ENCODE data around the gene ALDH18A1.

The ALDH18A1 gene

DNA sequence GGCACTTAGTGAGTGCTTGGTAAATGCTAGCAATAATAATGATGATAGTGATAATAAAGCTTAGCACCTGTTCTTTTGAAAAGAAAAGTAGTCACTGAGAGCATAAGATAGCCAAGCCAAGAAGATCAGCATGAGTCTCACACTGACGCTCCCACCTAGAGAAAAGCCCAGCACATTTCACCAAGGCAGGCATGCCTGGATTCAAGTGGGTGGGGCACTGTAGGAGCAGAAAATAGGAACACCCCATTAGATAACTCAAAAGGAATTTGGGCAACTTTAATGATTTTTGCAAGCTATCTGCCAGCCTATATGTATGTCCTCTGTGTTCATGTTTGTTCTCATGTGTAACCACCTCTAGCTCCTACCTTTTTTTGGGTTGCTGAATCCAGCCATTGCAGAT is 77.2 kb downstream of the ALDH18A1 start:
- DNase-seq (ENCODE audit: low read depth): no peak

DNA sequence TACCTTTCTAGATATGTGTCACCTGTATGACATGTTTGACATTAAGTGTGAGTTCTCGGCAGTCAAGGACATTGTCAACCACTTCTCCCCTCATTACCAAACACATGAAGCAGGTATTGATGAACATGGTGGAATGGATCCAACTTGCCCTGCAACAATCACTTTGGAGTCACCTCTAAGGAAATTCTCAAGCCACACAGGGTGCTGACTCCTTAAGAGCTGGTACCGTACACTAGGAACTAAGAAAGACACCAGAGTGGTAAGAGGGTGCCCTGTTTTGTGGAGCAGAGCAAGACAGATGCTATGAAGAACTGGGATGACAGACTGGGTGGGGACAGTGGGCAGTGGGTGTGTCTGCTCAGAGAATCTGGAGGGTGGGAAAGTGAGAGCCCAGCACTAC is 77.9 kb downstream of the ALDH18A1 start:
- no peak for DNase-seq (ENCODE audit: low read depth)

GRCh38 chr10:95574649-95575365 is 81.7 kb downstream of the ALDH18A1 start:
- DNase-seq (ENCODE audit: low read depth): no peak

GRCh38 chr10:95573964-95574604 is 82.4 kb downstream of the ALDH18A1 start:
- no peak for DNase-seq (ENCODE audit: low read depth)

GRCh38 chr10:95573527-95573926 is 83.0 kb downstream of the ALDH18A1 start:
- no peak for DNase-seq (ENCODE audit: low read depth)

GRCh38 chr10:95572131-95572820 is 84.2 kb downstream of the ALDH18A1 start:
- no peak for DNase-seq (ENCODE audit: low read depth)

- no peak for DNase-seq (ENCODE audit: low read depth)
Measured at GRCh38 chr10:95571390-95571789, 85.1 kb downstream of the ALDH18A1 start.

GRCh38 chr10:95569368-95569767 is 87.1 kb downstream of the ALDH18A1 start:
- DNase-seq (ENCODE audit: low read depth): no peak

- no peak for DNase-seq (ENCODE audit: low read depth)
Measured at GRCh38 chr10:95567903-95568630, 88.4 kb downstream of the ALDH18A1 start.

DNA sequence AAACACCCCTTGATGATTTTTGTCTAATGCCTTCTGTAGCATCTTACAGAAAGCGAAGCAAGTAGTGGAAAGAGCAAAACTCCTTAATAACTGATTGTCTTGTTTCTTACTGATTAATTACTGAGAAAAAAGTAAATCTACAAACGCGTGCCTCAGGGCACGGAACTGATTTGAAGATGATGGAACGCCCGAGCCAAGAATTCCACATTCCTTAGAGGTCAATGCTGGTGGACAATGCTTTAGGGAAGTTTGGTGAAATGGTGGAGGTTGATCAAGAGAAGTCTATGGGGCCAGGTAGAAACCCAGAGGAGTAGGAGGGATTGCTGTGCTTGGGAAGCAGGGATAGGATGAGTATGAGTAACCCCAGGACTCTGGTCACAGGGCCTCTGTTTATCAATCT is 90.4 kb downstream of the ALDH18A1 start:
- DNase-seq (ENCODE audit: low read depth): no peak

DNA sequence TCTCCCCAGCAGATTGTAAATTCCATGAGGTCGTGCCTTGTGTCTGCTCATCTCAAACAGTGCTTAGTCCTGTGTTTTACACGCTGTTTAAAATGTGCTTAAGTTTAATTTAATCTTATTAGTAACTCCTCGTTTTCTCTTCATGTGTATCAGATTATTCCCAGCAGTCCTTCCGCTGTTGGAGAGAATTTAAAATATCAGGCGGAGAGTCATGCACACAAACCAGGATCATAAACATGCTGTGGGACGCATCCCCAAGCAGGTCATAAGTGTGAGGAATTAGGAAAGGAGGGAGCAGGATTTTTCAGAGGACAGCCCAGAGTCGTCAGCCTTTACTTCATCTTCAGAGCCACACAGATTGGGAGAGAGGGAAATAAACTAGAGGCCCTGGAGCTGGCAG is 91.2 kb downstream of the ALDH18A1 start:
- DNase-seq (ENCODE audit: low read depth): no peak

GRCh38 chr10:95564291-95564690 is 92.2 kb downstream of the ALDH18A1 start:
- DNase-seq (ENCODE audit: low read depth): no peak

- DNase-seq (ENCODE audit: low read depth): no peak
Measured at GRCh38 chr10:95562341-95562965, 94.1 kb downstream of the ALDH18A1 start.

DNA sequence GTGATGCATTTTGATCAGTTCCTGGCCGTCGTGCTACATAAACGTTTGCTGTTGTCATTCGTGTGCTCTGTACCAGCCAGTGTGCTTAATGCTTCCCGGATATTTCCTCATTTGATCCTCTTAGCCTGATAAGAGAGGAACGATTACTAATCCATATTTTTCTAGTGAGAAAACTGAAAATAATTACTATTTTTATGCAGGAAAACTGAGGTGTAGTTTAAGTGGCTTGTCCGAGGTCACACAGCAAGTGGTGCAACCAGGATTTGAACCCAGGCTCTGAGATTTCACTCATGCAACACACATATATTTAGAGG is 94.7 kb downstream of the ALDH18A1 start:
- DNase-seq (ENCODE audit: low read depth): no peak

DNA sequence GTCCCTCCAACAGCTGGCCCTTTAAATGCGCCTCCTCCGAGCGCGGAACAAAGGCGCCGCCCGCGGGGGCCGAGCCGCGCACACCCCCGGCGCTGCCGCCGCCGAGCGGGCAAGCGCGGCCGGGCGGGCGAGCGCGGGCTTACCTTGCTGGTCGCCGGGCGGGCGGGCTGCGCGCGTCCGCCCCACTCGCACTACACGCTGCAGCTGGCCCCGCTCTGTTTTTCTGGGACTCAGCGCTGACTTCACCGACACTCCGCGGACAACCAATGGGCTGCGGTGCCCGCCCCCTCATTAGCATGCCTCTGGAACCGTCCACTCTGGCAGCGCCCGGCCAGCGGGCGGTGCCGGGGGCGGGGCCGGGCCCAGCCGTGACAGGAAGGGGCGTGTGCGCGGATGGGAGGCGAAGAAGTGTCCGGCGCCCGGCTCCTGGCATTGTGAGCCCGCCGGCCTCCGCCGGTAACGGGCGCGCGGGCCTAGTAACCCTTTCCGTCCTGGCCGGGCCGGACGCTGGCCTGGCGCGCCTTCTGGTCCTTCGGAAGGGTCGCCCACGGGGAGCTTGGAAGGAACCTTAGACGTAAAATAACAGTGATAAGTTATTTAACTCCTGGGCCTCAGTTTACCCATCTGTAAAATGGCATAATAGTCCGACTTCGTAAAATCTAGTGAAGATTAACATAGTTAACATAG is 95.2 kb downstream of the ALDH18A1 start, which contains the start of gene SORBS1:
Gene SORBS1, minus strand, starts transcription at position 195 of the 687 bp plus-strand sequence. CDS start 120,236 bp downstream, outside the sequence.
- peak; percentile 71 for DNase-seq (ENCODE audit: low read depth)

- no peak for DNase-seq (ENCODE audit: low read depth)
Measured at GRCh38 chr10:95560278-95561176, 96.0 kb downstream of the ALDH18A1 start.

DNA sequence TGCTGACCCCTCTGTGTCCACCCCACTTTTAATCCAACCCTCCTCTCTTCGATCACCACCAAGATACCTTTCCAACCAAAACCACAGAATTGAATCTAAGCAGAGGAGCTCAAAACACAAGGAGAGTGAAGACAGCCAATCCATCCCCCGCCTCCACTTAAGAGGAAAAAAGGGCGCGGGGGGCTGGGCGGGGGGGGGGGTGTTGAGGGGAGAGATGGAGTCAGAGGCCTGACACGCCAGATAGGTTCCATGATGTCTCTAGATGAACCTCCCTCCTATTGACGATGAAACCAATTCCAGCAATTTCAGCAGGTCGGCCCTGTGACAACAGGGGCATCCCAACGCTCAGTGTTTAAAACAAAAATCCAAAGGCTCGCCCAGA is 96.6 kb downstream of the ALDH18A1 start:
- DNase-seq (ENCODE audit: low read depth): no peak

DNA sequence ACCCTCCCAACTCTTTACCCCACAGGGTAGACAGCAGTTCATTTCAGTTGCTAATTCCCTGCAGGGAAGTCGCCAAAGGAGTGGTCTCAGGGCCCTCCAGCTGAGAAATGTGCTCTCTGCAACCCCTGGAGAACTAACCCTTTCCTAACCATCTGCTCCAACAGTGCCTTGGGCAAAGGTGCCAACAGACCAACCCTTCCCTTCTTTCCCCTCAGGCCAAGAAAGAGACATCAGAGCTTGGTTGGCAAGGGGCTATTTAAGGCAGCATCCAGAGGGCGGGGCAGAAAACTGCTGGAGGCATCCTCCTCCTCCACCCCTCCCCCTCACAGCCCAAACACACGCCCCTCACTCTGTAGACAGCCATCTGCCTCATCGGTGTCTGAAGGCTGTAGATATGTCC is 97.0 kb downstream of the ALDH18A1 start:
- no peak for DNase-seq (ENCODE audit: low read depth)

- no peak for DNase-seq (ENCODE audit: low read depth)
Measured at GRCh38 chr10:95558593-95559320, 97.8 kb downstream of the ALDH18A1 start.
